ACHN (cell line): ENCODE results near the gene RCOR2.

Source experiments
- DNase-seq: peaks from one replicate; pipeline ENCODE4 v3.0.0-alpha.2; 2015
- in situ Hi-C: cut with HindIII; loops from 2 replicates; pipeline ENCODE4 v1.10.0; 2017; ENCODE audit warnings: low sequenced_read_pairs, low pct_ligation_motif_present, low pct_unique_long_range_greater_than_20kb

The RCOR2 gene

DNA sequence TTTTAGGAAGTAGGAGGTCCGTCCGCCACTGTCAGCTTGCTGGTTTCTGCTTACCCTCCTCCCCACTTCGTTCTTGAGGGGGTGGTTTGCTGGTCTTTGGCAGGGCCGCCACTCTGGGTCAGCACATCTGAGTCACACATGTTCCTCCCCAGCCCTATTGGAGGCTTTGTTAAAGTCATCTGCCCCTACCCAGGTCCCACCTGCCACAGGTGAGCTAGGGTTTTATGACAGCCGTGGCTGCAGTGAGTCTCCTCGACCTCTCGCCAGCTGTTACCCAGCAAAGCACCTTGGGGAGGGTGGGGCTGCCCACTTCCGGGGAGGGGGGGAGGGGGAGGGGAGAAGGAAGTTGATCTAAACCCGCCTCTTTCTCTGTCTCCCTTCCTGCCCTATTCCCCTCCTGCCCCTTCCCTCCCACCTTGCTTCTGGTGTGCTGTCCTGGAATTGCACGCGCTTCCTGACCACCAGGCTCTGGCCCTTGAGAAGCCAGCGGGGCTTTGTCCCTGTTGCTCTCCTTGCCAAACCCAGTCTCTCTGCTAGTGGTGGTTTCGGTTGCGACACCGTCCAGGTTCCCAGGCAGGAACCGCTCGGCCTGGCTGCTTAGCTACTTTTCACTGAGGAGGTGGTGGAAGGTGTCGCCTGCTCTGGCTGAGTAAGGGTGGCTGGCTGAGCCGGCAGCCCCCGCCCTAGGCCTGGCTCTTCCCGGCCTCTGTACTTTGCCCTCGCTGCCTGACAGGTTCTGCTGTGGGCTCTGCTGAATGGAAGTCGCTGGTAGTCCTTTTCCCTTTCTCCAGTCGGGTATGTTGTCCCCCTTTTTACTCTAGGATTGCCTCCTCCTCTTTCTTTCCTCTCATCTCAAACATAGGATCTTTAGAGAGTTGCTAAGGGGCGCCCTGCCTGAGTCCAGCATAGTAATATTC, 28.5 kb downstream of the RCOR2 start:
- DNase-seq = no peak
- in situ Hi-C loops = no loop called here

DNA sequence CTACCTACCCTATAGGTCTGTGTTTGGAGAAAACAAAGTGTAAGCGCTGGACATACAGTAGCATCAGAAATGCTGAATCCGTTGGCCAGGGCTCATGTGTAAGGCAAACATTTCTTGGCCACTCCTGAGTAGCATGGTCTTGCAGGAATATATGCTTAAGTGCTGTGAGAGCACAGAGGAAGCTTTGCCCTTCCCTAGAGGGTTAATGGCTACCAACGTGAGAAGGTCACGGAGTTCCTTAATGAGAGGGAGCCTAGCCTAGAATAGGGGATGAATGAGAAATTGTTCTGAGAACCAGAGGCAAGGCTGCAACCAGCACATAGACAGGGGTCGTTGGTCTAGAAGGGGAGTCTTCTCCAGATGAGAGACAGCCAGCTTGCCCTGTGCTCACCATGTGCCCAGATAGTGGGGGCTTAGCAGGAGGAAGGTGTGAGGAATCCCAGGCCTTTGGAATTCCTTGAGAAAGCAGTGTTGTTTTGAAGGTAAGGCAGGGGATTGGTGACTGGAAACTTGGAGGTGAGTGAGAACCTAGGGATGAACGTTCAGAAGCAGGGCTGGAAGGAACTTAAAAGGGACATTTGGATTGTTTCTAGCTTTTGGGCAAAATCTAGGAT, 29.5 kb downstream of the RCOR2 start:
- DNase-seq = no peak
- in situ Hi-C loops = no loop called here

DNA sequence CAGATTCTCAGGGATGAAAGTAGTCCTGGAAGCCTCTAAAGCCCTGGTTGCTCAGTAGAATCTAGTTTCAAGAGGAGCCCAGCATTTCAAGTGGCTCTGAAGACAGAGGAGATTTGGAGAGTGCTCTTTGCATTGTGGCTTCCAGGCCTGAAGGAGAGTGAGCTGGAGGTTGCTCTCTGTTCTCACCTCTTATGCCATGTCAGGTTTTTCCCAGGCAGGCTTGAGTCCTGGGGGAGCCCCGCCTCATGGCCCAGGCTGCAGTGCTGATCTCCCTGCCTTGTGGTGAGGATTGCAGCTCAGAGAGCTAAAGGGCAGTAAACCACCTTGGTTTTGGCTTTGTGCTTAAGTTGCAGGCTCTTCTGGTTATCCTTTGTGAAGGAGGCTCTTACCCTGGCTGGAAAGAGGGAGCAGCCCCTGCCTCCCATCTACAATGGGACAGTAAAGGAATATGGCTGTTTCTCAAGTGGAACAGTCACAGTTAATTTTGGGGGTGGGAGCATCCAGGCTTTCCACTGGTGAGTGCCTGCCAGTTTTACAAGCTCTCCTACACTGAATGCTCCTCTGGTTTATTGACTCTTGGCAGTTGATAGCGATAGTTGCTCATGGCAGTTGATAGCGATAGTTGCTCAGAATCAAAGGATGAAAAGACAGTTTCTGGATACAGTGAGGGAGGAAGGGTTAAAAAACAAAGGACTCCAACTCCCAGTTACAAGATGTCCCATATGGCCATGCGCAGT, 32.6 kb downstream of the RCOR2 start:
- in situ Hi-C loops = no loop called here
- DNase-seq = no peak

DNA sequence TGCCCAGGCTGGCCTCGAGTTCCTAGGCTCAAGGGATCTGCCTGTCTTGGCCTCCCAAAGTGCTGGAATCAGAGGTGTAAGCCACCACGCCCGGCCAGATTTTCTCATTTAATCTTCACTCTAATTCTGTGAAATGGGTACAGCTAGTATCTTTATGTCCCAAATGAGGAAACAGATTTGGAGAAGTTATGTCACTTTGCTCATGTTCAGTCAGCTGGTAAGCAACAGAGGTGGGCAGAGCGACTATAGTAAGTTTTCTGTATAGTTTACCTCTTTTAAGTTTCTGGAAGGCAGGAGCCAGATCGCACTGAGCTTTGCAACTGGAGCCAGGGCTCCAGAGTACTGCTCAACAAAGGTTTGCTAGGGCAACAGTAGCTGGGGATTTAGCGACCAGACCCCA, 33.2 kb downstream of the RCOR2 start:
- in situ Hi-C loops = no loop called here
- DNase-seq = no peak

DNA sequence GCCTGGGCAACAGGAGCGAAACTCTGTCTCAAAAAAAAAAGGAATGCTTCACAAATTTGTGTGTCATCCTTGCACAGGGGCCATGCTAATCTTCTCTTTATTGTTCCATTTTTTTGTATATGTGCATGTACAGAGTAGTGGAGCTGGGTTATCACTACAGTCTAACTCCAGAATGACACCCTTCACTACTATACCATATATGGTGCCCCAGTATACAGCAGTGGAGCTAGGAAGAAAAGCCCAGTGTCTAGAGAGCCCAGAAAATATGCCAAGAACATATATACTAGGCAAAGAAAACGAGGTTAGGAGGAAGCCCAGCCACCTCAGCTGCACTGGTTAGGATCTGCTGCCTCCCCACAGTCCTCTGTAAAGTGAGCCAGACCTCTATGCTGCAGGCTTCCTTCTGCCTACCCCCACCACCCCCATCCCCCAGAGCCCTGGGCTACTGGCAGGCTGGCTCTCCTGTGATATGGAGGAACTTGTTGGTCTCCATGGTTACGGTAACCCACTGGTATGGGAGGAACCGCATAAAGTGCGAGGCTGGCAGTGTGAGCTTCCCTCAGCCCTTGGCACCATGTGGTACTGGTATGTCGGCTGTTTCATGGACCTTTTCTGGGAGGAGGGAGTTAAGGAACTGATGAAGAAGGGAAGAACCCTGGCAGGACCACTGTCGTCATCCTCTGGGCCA, 34.3 kb downstream of the RCOR2 start:
- no peak for DNase-seq
- in situ Hi-C loops = no loop called here

DNA sequence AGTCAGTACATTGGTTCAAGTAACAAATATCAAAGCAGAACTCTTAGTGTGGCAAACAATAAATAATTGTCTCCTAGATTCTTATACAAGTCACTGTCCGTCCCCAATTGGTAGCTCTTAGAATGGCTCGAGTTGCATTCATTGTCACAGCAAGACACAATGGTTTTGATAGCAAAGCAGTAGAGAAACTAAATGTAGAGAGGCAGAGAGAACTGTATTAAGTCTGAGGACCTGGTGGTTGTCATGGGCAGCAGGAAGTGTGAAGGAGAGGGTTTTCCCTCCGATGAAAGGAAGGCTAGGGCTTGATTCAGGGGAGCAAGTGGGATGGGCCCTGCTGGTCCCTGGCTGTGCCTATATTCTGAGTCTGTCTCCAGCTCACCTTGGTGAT, 36.6 kb downstream of the RCOR2 start:
- in situ Hi-C loops = no loop called here
- DNase-seq = no peak

DNA sequence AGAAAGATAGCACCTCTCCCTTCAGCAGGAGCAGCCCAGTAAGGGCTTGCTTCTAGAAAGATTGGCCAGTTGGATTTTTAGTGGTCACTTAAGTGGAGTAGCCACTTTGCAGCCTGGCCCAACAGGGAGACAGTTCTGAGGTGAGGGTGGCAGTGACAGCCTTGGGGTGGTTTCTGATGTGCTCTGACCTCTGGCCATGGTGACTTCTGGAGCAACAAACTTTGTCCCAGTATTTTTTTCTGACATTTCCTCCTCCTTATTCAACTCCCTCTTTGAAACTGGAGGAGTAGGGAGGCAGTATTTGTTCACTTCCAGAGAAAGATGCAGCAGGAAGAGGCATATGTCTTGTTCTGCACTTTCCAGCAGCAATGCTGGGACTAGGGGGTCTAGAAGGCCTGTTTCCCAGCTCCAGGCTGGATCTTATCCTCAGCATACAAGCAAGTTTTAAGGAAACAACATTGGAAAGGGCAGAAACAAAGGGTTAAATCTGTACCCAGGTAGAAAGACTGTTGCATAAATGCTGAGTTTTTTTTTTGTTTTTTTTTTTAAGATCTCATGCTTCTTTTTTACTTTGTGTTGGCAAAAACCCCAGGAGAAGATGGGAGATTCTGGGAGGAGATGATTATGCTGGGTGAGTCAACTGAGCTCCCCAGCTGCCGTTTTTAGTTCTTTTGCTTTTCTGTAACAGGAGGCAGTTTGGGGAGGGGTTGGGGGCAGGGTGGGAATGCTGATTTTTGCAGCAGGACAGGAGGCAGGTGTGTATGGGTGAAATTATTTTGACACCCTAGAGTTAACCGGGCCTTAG, 37.2 kb downstream of the RCOR2 start:
- DNase-seq = no peak
- in situ Hi-C loops = no loop called here

DNA sequence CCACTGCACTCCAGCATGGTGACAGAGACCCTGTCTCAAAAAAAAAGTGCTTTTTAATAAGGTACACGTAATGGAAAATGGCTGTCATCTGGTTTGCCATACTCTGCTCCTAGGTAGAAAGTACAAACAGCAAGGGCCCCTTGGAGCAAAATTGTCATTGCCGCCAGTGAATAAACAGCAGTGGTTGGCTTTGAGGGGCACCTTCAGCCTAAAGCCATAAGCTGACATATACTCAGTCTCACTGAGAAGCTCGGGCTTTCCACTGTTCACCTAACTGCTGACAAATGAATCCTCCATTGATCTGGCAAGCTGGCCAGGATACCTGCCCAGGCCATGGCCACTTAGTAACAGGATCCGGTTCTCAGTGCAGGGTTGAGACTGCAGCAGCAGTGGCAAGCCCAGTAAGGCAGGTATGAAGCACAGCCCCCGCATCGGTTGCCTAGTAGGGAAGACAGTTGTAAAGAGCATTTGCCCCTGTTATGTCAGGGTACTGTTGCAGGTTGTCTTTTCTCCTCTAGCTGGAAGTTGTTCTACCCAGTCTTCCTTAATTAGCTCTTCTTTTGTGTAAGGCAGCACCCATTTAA, 39.2 kb downstream of the RCOR2 start:
- DNase-seq = no peak
- in situ Hi-C loops = no loop called here

DNA sequence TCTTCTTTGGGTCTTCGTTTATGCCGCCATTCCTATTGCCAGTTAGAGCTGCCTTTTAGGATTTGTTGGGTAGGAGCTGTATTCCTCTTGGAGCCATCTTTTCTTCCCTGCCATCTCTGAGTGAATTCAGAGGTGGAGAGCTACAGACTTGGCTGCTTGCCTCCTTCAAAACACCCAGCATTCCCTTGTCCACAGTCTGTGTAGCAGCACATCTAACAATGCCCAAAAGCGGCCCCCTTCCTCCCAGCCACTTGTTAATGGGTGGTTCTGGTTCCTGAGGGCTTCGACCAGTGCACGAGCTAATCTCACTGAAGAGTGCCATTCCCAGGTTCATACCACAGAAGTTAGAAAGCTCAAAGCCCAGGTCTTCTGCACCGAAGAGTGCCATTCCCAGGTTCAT, 40.3 kb downstream of the RCOR2 start:
- no peak for DNase-seq
- in situ Hi-C loops = no loop called here

DNA sequence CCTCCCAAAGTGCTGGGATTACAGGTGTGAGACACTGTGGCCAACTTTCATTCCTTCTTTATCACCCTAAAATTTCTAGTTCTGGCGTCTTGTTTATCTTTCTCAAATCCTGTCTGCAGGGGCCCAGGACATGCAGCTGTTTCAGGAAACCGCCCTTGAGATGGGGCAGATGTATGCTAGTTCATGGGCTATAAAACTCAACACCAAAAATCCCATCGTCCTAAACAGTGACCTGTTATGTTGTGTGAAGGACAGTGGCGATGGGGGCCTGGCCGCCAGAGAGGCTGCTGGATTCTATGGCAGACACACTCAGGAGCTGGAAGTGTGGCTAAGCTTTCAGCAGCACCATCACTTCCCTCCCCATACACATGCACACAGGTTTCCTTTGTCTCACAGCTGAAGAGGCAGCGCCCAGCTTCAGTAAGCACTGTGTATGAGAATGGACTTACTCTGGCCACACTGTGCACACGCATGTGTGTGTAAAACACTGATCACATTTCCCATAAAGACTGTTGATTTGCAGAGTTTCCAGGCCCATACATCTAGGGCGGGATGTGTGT, 41.4 kb downstream of the RCOR2 start:
- in situ Hi-C loops = no loop called here
- no peak for DNase-seq

DNA sequence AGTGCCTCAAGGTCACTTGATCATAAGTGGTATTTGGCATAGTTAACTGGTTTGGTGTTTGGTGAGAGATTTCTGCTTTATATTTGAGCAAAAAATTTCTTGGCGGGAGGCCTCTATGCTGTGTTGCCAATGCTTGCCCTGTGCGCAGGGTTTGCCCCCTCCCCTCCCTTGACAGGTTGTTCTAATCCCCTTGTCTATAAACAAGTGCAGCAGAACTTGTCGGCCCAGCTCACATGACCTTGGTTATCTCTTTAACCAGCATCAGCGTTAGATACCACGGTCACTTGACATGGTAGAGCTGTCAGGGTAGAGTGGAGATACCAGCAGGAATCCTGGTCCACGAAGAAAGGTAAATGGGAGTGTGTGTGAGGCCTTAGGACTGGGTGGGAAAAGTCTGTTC, 42.5 kb downstream of the RCOR2 start:
- in situ Hi-C loops = no loop called here
- DNase-seq = no peak

DNA sequence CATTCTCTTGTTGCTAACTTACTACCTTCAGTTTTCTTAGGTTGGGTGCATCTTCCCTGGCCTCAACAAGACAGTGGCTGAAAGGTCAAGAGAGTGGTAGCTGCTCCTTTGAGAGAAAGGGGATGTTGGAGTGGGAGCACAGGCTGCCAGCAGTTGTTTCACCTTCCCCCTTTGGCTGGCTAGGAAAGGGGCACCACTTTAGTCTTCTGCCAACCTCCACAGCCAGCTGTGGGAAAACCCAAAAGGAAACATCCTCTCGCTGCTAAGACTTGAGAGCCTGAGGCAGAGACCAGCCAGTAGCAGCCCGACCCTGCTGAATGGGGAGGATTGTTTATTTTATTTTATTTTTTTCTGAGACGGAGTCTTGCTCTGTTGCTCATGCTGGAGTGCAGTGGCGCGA, 43.7 kb downstream of the RCOR2 start:
- in situ Hi-C loops = no loop called here

DNA sequence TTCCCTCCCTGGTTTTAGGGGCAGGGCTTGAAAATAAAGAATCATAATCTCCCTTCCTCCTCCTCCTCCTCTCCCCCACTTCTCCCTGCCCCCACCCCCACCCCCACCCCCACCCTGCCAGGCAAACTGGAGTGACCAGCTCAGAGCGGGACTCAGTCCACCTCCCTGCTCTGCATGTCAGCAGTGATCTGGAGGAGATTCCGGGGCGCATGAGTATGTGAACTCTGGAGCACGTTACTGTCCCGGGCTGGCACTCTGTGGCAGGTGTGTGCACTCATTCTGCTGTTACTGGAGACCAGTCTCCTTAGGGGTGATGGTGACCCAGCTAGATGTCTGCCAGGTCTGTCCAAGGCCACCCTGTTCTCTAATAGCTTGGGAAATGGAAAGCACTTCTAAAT, 44.2 kb downstream of the RCOR2 start:
- no peak for DNase-seq
- in situ Hi-C loops = no loop called here

More for the DNA sequence above, 43.7 kb downstream of the RCOR2 start:
- DNase-seq = no peak

DNA sequence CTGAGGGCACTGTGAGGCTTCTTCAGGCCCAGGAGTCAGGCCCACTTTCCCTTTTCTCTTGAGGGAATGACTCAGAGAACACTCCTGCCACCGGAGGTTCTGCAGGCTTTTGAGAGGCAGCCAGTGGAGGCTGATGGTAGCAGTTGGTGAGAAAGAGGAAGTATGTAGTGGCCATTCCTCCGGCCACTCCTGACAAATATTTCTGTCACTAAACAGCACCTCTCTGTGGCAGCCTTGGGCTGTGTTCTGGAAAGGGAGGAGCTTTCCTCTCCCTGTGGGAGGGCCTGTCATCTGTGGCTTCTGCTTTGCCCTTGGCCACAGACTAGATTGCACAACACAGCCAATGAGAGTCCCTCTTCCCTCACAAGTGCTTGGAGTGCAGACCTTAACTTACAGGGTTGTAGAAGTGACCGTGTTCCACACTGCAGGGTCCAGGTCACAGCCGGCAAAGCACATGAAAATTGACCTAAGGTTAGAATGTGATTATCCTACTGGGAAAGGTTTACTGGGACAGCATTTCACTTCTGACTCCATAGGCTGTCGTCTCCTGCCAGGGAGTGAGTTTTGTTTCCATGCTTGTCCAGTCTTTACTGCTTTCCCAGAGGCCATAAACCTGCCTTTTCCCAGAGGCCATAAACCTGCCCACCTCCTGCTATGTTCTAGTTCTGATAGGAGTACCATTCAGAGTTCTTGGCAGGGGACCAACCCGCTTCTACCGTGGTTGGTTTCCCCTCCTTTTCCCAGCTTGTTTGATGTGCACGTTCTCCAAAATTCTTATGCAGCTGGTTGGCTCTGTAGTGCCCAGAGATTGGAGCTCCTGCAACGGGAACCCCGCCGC, 44.8 kb downstream of the RCOR2 start:
- in situ Hi-C loops = no loop called here
- peak; percentile 89 for DNase-seq

DNA sequence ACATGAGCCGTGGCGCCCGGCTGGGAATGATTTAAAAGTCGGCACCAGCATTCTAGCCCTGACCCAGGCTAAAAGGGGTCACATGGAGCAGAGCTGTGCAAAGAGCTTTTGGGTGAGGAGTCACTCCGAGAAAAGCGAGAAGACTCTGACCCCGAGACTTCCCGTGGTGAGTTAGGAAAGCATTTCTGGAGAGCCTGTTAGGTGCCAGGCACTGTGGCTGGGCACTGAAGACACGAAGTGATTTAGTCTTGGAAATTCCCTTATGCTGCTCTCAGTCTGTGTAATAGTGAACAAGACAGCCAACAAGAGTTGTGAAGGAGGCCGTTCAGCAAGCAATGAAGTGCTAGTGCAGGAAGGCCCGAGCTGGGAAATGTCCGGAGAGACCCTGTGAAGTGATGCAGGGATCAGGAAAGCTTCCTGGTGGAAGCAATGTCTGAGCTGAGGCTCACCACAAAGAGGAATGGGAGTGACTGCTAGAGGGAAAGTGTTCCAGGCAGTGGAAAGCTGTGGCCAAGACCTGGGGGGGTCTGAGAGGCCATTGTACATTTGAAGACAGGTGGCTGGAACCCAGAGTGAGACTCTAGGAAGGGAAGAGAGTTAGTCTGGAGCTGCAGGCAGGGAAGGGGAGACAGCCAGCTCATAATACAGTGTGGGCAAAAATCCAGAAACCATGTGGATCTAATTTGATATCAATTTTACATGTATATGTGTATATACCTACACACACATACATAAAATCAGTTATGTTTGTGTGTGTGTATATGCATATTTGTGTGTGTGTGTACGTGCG, 46.4 kb downstream of the RCOR2 start:
- DNase-seq = no peak
- in situ Hi-C loops = no loop called here

DNA sequence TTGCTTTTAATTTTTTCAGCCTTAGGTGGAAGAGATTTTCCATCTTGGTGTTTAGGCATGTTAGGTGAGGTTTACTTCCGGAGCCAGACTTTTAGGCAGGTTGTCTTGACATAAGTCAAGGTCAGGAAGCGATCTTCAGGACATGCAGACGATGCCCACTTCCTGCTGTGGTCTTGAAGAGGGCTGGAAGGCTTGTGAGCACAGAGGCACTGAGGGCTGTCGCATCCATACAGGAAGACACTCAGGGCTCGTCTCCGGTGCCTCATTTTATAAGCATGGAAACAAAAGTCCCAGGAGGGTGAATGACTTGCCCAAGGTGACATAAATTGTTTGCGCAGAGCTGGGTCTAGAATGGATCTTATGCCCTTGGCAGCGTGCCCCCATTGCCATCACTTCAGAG, 47.3 kb downstream of the RCOR2 start:
- in situ Hi-C loops = no loop called here
- no peak for DNase-seq
